PC-9 (cell line): ENCODE measurements around the gene GMEB2.

Experiments used
- EZH2 ChIP-seq: fragments of 200-600 bp; sonication (generic); IDR thresholded peaks from 2 replicates; pipeline ENCODE4 v1.8.0; 2017; ENCODE audit warnings: antibody characterized with exemption, low read depth
- TF ChIP-seq, protein P1 (sequence below): fragments of 200-600 bp; sonication (generic); conservative IDR thresholded peaks from 2 replicates; pipeline ENCODE4 v1.6.1; 2017; ENCODE audit warnings: mixed run types, antibody characterized with exemption, mild to moderate bottlenecking, moderate library complexity

DNA sequence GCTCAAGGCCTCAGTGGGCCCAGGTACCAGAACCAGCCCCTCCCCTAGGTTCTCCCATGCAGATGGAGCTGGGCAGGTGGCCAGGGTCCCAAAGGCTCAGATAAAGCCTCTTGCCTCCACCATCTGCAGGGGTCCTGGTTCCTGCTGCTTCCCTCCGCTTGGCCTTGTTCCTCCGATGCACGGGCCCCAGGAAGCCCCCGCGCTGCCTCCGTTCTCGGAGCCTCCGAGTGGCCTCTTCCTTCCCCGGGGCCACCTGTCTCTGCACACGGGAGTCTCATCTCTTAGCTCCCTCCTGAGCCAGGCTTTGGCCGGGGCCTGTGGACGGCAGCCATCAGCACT lies 87.8 kb downstream of the GMEB2 start:
- TF ChIP-seq EZH2, result no peak
- TF ChIP-seq, protein P1, sequence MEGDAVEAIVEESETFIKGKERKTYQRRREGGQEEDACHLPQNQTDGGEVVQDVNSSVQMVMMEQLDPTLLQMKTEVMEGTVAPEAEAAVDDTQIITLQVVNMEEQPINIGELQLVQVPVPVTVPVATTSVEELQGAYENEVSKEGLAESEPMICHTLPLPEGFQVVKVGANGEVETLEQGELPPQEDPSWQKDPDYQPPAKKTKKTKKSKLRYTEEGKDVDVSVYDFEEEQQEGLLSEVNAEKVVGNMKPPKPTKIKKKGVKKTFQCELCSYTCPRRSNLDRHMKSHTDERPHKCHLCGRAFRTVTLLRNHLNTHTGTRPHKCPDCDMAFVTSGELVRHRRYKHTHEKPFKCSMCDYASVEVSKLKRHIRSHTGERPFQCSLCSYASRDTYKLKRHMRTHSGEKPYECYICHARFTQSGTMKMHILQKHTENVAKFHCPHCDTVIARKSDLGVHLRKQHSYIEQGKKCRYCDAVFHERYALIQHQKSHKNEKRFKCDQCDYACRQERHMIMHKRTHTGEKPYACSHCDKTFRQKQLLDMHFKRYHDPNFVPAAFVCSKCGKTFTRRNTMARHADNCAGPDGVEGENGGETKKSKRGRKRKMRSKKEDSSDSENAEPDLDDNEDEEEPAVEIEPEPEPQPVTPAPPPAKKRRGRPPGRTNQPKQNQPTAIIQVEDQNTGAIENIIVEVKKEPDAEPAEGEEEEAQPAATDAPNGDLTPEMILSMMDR, result no peak
